Measurements from ENCODE around the gene CTTNBP2NL.

The CTTNBP2NL gene

GRCh38 chr1:112395821-112396652 lies at the start of gene CTTNBP2NL:
Gene CTTNBP2NL (plus strand): TSS chr1:112396214. CDS start chr1:112416166, 19,952 bp downstream.
- peak; percentile 94 for DNase-seq

DNA sequence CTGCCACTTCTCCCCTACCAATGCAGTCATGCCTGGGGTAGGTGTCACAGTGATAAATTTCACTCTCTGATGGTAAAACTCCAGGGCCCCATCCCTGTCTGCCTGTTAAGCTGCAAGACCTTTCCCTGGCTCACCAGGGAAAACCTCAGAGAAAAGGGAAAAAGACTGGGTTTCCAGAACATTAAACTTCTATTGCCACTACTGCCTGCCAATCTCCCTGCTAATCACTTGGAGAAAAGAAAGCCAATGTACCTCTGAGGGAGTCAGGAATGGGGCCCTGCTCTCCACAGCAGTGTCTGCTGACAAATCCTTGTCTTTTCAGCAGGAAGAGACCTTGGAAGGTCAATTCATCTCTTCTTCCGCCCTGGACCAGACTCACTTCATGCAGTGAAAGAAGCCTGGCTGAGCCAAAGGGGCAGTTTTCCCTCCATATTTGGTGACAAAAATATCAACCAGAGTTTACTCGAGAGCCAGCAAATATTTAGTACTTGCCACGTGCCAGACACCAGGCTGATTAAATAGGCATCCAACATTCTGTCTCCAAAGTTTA lies 49.1 kb upstream of the CTTNBP2NL start:
- no peak for DNase-seq

GRCh38 chr1:112356765-112357164 lies 39.2 kb upstream of the CTTNBP2NL start:
- no peak for DNase-seq

DNA sequence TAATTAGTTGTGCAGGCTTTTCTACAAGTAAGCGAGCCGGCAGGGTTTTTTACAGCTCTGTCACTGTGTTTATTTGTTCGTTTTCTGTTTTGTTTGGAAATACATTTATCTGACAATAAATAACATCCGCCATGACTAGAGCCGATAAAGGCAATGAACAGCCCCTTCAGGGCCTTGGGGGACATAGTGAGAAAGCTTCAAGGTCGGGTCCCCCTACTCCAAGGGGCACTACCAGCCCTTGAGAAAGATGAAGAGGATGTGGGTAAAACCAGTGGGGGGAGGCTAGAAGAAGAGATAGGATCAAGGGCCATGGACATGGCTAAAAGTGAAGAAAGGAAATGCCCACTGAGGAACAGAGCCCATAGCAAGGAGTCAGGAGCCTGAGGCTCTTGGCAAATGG lies 38.5 kb upstream of the CTTNBP2NL start:
- DNase-seq: no peak

GRCh38 chr1:112358061-112358770 lies 37.8 kb upstream of the CTTNBP2NL start:
- no peak for DNase-seq

- peak; percentile 9 for DNase-seq
Observed at GRCh38 chr1:112358798-112359408, 37.1 kb upstream of the CTTNBP2NL start.

GRCh38 chr1:112359961-112360767 lies 35.9 kb upstream of the CTTNBP2NL start:
- DNase-seq: no peak

- no peak for DNase-seq
Observed at GRCh38 chr1:112363636-112364035, 32.4 kb upstream of the CTTNBP2NL start.

DNA sequence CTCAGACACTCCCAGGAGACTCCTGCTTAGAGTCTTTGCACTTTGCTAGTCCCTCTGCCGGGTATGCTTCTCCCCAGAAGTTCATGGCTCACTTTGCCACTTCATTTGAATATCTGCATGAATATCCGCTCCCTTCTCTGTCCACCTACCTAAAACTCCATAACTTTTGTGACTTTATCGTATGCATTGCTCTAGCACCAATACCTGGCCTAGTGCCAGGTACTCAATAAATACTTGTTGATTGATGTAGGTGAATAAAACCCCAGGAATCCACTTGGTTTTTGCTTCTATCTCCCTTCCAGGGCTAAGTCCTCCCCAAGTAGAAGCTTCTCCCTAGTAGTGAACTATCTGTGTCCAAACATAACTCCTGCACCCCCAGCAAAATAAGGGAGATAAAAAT lies 27.8 kb upstream of the CTTNBP2NL start:
- DNase-seq: no peak

GRCh38 chr1:112369392-112370285 lies 26.4 kb upstream of the CTTNBP2NL start:
- peak; percentile 71 for DNase-seq

DNA sequence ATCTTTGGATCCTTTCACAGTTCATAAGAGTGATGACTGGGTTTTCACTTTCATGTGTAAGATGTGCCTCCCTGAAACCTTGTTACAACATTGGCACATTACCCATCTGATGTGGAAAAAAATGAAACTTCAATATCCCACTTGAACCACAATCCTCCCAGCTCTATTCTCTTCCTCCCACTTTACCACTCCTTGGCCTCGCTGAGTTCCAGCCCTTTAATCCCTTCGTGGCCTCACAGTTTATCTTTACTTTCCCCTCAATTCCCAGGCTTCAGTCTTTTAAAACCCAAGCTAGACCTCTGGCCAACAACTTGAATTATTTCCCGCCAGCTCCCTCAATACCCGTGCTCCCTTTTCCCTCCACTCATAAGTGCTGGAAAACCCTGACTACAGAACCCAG lies 25.0 kb upstream of the CTTNBP2NL start:
- no peak for DNase-seq

- DNase-seq: no peak
Observed at GRCh38 chr1:112371775-112372174, 24.2 kb upstream of the CTTNBP2NL start.

GRCh38 chr1:112373806-112374205 lies 22.2 kb upstream of the CTTNBP2NL start:
- DNase-seq: no peak

- DNase-seq: no peak
Observed at GRCh38 chr1:112375701-112376100, 20.3 kb upstream of the CTTNBP2NL start.

- no peak for DNase-seq
Observed at GRCh38 chr1:112380356-112380755, 15.7 kb upstream of the CTTNBP2NL start.

DNA sequence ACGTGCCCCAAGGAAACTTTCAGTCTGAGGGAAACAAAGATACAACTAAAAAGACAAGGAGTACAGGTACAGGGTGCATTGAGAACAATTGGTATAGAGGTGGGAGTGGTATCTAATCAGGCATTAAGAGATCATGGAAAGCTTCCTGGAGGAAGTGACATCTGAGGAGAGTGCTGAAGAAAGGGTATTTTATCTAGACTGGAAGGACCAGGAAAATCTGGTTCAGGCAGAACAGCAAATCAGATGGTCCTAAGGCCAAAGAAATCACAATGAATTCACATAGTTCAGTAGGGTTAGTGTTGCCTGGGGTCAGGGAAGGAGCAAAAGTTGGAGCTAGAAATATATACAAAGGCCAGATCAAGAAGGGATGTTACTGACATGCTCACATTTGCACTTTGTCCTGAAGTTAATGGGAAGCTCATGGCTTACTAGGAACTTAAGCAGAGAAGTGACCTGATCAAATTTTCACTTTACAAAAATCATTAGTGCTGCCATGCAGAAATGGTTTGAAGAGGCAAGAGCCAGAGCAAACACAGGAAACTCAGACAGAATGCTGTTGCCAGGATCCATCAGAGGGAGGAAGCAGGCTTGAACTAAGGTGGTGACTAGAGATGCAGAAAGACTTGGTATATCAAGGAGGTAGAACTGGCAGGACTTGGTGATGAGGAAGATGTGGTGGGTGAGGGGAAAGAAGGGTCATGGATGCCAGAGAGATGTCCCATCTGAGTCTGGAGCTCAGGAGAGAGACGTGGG lies 14.5 kb upstream of the CTTNBP2NL start:
- no peak for DNase-seq

DNA sequence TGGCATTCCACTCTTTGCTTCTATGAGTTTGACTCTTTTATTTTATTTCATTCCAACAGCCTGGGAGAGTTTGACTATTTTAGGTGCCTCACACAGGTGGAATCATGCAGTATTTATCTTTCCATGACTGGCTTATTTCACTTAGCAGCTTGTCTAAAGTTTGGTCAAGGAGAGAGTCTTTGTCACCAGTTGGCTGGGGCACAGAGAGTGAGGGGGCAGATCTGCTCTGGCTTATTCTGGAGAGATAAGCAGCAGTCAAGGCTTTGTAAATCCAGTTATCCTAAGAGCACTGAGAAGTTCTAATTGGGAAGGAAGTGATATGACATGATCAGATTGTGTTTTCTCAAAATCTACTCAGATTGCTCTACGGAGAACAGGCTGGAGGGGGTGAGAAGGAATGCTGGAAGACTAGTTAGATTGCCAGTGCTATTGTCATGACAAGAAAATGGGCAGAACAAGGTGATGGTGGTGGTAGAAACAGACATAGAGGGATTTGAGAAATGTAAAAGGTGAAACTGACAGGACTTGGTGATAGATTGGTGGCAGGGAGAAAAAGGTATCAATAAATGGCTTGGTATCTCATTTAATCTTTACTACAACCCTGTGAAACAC lies 12.1 kb upstream of the CTTNBP2NL start:
- no peak for DNase-seq

- DNase-seq: no peak
Observed at GRCh38 chr1:112386024-112386723, 9.8 kb upstream of the CTTNBP2NL start.

DNA sequence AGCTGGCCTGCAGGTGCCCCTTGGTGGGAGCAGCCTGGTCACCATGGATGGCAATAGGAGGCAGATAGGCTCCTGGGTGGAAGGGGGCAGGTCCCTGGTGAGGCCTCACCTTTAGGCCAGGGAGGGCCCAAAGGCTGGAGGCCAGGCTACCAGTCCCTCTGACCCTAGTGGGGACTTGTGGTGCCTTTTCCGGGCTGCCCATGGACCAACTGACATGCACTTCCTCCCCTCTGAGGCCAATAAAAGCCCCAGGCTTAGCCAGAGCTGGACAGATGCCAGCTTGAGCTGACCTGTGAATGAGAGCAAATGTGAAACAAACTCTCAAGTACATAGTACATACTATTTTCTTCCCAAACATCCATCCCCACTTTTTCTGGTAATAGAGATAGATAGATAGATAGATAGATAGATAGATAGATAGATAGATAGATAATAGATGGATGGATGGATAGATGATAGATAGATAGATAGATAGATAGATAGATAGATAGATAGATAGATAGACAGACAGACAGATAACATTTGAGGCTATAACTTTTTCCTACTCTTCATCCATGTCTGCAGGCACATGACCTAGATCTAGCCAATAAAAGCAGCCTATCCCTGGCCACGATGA lies 9.2 kb upstream of the CTTNBP2NL start:
- no peak for DNase-seq

Measured in DMS153 (cell line).